Measurements from ENCODE around the gene GANAB. TPM values are rescaled to one million over a fixed set of nuclear protein-coding genes. Genes with fewer than 3 reads are reported as not detected.
"Not testable (repeated sequence)": the region's sequence is repeated elsewhere in the genome, so short reads cannot be mapped to it uniquely, and the experiment has no call there.

Gene GANAB
- total RNA-seq, 2 donors from 2014 or later: 226 to 266 TPM

DNA sequence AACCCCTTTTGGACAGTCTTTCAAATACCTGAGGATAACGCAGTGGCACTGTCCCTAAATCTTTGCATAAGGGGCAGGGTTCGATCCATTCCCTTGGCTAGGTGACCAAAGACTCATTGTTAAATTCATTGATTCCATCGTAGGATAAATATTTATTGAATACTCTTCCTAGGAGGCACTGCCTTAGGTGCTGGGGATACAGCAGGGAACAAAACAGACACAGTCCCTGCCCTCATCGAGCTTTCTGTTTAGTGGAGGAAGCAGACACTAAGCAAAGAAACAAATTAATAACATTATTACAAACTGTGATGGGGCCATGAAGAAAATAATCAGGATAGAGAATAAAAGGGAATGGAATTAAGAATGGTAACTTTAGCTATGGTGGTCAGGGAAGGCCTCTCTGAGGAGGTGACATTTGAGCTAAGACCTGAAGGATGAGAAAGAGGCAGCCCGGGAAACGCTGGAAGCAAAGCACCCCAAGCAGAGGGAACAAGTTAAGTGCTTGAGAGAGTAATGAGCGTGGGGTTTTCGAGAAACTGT lies 25.3 kb downstream of the GANAB start:
- Mint-ChIP-seq H3K9me3 (no peaks in the 10 kb centered on the region), H3K27me3 (no peaks in the 10 kb centered on the region), H3K36me3 (ENCODE audit: low read depth) (peaks cover 81% of the 10 kb centered on the region), H3K4me1 (no peaks in the 10 kb centered on the region), H3K4me3 (peak overlapping the region; percentile 97), H3K27ac (peak overlapping the region; percentile 91)
- ATAC-seq (replicated peaks): no peak

DNA sequence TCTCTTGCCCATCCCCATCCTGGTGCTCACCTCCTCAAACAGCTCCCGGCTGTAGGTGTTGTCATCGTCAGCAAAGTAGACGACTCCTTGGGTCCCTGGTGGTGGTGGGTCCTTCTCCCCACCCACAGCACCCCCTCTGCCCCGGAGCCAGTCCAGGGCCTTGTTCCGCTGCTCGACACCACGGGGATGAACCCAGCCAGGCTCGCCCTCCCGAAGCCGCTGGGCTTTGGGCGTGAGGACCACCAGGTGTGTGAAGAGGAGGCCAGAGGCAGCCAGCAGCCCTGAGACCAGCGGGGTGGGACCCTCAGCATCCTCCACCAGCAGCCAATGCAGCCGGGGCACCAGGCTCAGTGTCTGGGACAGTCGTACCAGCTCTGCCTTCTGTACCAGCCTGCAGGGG lies 29.5 kb downstream of the GANAB start:
- H3K4me1 Mint-ChIP-seq; H3K9me3 Mint-ChIP-seq; H3K4me3 Mint-ChIP-seq; H3K27ac Mint-ChIP-seq; ATAC-seq (replicated peaks); H3K27me3 Mint-ChIP-seq: not testable (repeated sequence)
- H3K36me3 Mint-ChIP-seq (ENCODE audit: low read depth): peaks cover 78% of the 10 kb centered on the region

DNA sequence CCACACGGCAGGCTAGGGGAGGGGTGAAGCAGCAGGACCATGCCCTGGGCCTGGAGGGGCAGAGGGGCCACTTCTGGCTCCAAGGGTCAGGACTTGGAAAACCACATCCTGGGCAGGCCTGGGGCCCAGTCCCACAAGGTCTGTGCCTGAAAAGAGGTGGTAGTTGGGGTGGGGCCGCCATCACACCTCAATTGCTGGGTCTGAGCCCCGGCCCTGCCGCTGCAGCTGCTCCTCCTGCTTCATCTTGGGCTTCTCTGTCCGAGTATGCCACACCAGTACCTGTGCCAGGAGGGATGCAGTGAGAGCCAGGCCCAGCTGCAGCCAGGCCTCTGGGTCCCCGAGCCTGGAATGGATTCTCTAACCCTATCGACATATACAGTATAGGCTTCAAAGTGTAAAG lies 30.9 kb downstream of the GANAB start:
- Mint-ChIP-seq H3K36me3 (ENCODE audit: low read depth) (peaks cover 79% of the 10 kb centered on the region), H3K4me3 (no peak overlapping the region), H3K27ac (no peak overlapping the region), H3K4me1 (peaks cover 12% of the 10 kb centered on the region), H3K27me3 (no peaks in the 10 kb centered on the region), H3K9me3 (no peaks in the 10 kb centered on the region)
- no peak for ATAC-seq (replicated peaks)

DNA sequence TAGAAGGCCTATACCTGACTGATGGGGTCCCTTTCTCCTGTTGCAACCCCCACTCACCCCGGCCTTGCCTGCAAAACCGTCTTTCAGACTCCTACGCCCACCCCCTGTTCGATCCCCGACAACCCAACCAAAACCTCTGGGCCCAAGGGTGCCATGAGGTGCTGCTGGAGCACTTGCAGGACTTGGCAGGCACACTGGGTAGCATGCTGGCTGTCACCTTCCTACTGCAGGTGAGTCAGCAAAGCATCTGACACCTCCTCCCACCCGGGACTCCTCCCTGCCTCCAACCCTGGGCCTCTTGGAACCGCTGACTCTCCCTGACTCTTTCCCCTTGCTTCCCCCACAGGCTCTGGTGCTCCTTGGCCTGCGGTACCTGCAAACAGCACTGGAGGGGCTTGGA lies 32.1 kb downstream of the GANAB start:
- ATAC-seq (replicated peaks): peak; percentile 36
- H3K27me3 Mint-ChIP-seq: no peaks in the 10 kb centered on the region
- no peaks in the 10 kb centered on the region for H3K9me3 Mint-ChIP-seq
- peak overlapping the region; percentile 73 for H3K4me3 Mint-ChIP-seq
- peaks cover 18% of the 10 kb centered on the region for H3K4me1 Mint-ChIP-seq
- peaks cover 79% of the 10 kb centered on the region for H3K36me3 Mint-ChIP-seq (ENCODE audit: low read depth)
- peak overlapping the region; percentile 87 for H3K27ac Mint-ChIP-seq

DNA sequence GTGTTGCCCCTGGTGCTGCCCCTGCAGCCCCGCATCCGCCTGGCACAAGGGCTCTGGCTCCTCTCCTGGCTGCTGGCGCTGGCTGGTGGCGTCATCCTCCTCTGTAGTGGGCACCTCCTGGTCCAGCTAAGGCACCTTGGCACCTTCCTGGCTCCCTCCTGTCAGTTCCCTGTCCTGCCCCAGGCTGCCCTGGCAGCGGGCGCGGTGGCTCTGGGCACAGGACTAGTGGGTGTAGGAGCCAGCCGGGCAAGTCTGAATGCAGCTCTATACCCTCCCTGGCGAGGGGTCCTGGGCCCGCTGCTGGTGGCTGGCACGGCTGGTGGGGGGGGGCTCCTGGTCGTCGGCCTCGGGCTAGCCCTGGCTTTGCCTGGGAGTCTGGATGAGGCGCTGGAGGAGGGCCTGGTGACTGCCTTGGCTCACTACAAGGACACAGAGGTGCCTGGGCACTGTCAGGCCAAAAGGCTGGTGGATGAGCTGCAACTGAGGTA lies 33.1 kb downstream of the GANAB start:
- Mint-ChIP-seq H3K27me3 (no peaks in the 10 kb centered on the region), H3K4me1 (peaks cover 23% of the 10 kb centered on the region), H3K4me3 (peak overlapping the region; percentile 73), H3K36me3 (ENCODE audit: low read depth) (peaks cover 77% of the 10 kb centered on the region), H3K27ac (peak overlapping the region; percentile 87), H3K9me3 (no peaks in the 10 kb centered on the region)
- ATAC-seq (replicated peaks): no peak

DNA sequence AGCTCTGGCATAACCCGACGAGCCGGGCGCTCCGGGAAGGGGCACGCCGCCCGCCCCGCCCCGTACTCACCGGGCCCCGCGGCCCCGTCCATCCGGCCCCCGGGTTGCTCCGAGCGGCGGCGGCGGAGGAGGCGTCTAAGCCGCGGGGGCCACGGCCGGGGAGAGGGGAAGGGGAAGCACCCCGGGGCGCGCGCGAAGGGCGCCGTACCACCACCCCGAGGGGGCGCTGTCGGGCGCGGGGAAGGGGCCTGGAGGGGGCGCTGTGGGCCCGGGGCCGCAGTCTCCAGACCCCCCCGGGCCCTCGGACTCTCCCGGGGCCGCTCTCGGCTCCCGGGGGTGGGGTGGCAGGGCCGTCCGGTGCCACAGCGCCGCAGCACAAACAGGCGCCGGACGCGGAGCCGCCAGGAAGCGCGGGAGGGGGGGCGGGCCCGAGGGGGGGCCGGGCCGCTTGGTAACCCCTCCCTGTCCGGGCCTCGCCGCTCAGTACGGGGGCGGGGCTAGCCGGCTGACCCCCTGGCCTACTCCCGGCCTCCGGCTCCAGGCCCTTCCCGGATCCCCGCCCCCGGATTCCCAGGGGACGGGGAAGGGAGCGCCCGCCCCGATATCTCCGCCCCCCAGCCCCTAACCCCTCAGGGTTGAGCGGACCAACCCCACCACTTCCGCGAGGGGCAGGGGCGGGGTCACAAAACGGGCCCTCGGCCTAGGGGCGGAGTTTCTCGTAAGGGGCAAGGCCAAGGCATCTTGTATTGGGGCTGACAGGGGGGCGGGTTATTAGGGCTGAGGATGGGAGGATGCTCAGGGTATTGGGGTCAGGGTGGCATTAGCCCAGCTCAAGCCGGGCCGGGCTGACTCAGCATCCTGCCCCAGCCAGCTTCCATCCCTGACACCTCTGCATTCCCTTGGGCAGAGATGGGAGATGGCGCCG lies 33.8 kb downstream of the GANAB start, which contains the start of the genes EML3 and ROM1:
Gene EML3, minus strand, starts transcription at position 410 of the 925 bp plus-strand sequence. Its CDS starts 318 bp downstream, at position 92.
Gene ROM1, plus strand, starts transcription at position 892 of the 925 bp plus-strand sequence. Its CDS starts 25 bp downstream, at position 917.
- ATAC-seq (replicated peaks): peak; percentile 74
- no peaks in the 10 kb centered on the region for H3K9me3 Mint-ChIP-seq
- peaks cover 29% of the 10 kb centered on the region for H3K4me1 Mint-ChIP-seq
- peaks cover 75% of the 10 kb centered on the region for H3K36me3 Mint-ChIP-seq (ENCODE audit: low read depth)
- H3K4me3 Mint-ChIP-seq: peak within 1 kb of the TSS; percentile 93
- no peaks in the 10 kb centered on the region for H3K27me3 Mint-ChIP-seq
- peak within 1 kb of the TSS; percentile 94 for H3K27ac Mint-ChIP-seq

DNA sequence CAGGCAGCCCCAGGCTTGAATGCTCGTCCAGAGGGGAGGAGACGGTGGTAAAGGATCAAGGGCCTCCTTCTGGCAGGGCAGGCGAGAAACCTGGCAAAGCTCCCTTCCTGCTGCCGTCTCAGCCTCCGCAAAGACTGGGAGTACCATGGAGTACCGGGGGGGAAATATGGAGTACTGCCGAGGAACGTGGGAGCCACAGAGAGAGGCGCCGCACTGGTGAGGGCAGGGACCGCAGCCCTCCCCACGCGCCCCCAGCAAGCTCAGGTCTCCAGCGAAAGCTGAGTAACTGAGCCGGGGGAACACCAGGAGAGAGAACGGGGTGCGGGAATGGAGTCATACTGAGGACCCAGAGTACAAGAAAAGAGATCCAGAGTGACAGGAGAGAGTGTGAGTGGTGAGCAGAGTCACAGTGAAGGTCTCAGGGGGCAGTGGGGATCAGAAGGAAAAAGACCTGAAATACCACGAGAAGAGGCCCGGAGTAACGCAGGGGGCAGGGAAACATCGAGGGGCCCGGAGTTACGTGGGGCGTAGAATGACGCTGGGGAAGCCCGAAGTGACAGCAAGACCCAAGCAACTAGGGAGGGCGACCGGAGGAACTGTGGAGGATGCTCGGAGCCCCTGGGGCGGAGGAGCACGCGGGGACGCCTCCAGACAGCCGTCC lies 34.6 kb downstream of the GANAB start:
- Mint-ChIP-seq H3K4me1 (peaks cover 30% of the 10 kb centered on the region), H3K27me3 (no peaks in the 10 kb centered on the region), H3K27ac (peak overlapping the region; percentile 94), H3K36me3 (ENCODE audit: low read depth) (peaks cover 75% of the 10 kb centered on the region), H3K4me3 (peak overlapping the region; percentile 93), H3K9me3 (no peaks in the 10 kb centered on the region)
- peak; percentile 52 for ATAC-seq (replicated peaks)

DNA sequence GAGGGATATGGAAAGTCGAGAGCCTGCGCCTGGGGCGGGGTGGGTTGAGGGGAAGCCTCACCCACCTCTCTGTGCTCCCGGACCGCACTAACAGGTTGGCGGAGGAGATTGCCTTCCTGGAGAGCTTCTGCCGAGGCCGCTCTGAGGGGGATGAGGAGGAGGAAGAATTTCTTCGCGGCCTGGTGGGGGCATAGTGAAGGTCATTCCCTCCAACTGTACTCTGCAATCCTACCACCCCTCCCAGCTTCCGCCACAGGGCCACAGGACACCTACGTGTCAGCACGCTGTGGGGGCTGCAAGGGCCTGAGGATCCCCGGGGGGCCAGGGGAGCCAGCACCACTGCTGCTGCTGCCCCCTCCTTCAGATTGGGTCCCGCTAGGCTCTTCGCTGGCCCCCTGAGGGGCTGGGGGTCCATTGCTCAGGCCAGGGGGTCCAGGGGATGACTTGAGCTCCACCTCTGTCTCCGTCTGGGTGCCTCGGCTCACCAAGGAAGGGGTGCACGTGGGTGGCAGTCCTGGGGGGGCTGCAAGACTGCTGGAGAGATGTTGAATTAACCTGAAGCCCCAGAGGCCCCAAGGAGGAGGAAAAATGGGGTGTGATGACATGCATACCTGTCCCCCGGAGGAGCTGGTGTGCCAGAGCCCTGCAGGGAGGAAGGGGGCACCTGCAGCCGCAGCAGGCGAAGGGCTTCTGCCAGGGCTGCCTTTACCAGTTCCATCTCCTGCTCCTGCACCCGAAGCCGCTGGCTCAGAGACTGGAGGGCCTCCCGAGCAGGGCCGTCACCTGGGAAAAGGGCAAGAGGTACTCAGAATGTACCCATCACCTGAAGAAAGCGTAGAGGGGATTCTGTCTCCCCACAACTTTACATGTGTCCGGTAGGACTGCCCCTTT lies 35.4 kb downstream of the GANAB start:
- no peak for ATAC-seq (replicated peaks)
- no peaks in the 10 kb centered on the region for H3K27me3 Mint-ChIP-seq
- H3K36me3 Mint-ChIP-seq (ENCODE audit: low read depth): peaks cover 75% of the 10 kb centered on the region
- H3K4me3 Mint-ChIP-seq: peak overlapping the region; percentile 93
- peak overlapping the region; percentile 94 for H3K27ac Mint-ChIP-seq
- H3K4me1 Mint-ChIP-seq: peaks cover 30% of the 10 kb centered on the region
- H3K9me3 Mint-ChIP-seq: no peaks in the 10 kb centered on the region

DNA sequence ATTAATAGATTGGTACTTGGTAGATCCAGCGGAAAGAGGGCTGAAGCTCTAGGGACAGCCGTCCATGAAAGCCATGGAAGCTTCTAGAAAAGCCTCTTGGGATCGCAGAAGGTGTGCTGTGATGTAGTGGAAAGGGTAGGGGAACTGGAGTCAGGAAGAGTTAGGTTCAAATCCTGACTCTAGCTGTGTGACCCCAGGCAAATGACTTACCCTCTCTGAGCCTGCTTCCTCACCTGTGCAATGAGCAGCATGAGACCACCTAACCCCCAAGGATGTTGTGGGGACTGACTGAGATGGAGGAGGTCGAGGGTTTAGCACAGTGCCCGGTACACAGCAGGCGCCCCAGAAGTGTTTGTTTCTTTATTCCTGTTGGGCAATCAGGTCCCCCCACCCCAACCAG lies 36.0 kb downstream of the GANAB start:
- peaks cover 30% of the 10 kb centered on the region for H3K4me1 Mint-ChIP-seq
- no peaks in the 10 kb centered on the region for H3K9me3 Mint-ChIP-seq
- no peaks in the 10 kb centered on the region for H3K27me3 Mint-ChIP-seq
- peak overlapping the region; percentile 94 for H3K27ac Mint-ChIP-seq
- H3K36me3 Mint-ChIP-seq (ENCODE audit: low read depth): peaks cover 77% of the 10 kb centered on the region
- no peak for ATAC-seq (replicated peaks)
- H3K4me3 Mint-ChIP-seq: peak overlapping the region; percentile 93

DNA sequence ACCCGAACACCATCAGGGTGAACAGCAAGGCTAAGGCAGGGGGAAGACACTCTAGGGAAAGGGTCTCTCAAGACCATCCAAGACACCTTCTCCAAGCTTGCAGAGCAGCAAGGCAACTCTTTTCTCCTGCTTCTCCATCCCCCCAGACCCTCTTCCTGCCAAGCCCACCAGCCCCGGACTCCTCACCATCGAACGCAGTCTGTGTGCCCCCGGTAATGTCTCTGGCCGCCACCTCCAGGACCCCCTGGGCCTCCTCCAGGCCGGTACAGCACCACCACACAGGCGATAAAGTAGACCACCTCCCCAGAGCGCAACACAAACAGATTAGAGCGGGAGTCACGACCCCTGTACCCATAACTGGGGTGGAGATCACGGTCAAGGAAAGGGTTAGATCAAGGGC lies 37.6 kb downstream of the GANAB start:
- Mint-ChIP-seq H3K9me3 (no peaks in the 10 kb centered on the region), H3K27me3 (no peaks in the 10 kb centered on the region), H3K36me3 (ENCODE audit: low read depth) (peaks cover 81% of the 10 kb centered on the region), H3K4me3 (no peak overlapping the region), H3K27ac (peak overlapping the region; percentile 23), H3K4me1 (peaks cover 23% of the 10 kb centered on the region)
- no peak for ATAC-seq (replicated peaks)

DNA sequence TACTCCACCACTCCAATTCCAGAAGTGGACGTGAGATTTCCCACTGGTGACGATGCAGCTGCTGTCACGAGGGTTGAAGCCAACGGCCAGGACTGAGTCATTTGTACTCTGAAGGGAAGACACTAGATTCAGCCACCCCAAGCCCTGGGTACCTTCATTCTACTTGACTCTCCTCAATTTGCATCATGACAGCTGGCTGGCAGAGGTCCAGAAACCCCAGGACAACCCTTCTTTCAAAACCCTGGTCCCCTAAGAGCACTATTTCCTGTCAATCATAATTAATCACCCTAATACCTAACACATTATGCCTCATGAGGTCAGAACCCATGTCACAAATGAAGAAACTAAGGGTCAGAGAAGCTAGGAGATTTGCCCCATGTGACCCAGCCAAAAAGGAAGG lies 38.7 kb downstream of the GANAB start:
- no peaks in the 10 kb centered on the region for H3K27me3 Mint-ChIP-seq
- H3K4me3 Mint-ChIP-seq: no peak overlapping the region
- H3K36me3 Mint-ChIP-seq (ENCODE audit: low read depth): peaks cover 91% of the 10 kb centered on the region
- no peak for ATAC-seq (replicated peaks)
- peaks cover 29% of the 10 kb centered on the region for H3K4me1 Mint-ChIP-seq
- peak overlapping the region; percentile 47 for H3K27ac Mint-ChIP-seq
- no peaks in the 10 kb centered on the region for H3K9me3 Mint-ChIP-seq

DNA sequence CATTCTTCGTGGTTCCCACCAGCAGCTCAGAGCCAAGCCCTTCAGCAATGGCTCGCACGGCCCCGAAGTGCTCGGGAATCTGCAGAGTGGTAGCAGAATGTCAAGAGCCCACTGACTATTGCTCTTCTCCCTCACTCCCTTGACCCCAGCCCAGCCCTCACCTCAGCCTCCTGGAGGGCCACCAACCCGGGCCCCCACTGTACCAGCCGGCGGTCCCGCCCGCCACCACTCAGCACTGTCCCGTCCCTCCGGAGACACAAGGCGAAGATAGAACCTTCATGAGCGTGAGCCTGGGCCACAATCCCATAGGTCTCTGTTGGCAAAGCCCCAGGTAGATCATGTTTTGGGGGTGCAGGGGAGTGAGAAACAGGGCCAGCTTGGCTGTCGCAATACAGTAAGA lies 40.5 kb downstream of the GANAB start:
- Mint-ChIP-seq H3K4me3 (no peak overlapping the region), H3K4me1 (peaks cover 29% of the 10 kb centered on the region), H3K27me3 (no peaks in the 10 kb centered on the region), H3K36me3 (ENCODE audit: low read depth) (peaks cover 87% of the 10 kb centered on the region), H3K27ac (no peak overlapping the region), H3K9me3 (no peaks in the 10 kb centered on the region)
- no peak for ATAC-seq (replicated peaks)

DNA sequence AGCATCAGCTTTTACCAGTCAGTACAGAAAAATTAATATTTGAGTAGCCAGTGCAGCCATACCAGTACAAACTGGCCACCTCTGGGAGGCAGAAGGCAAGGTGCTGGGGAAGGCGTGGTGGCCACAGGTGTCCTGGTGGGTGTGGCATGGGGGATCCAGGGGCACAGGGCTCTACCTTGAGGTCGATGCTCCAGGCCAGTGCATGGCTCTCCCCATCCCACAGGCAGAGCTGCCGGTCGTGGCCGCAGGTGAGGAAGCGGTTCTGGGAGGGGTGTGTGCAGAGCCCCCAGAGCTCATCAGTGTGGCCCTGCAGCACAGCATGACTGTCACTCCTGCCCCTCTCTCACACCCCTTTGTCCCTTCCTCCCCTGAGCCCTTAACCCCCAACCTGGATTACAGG lies 40.9 kb downstream of the GANAB start:
- ATAC-seq (replicated peaks): no peak

More for the DNA sequence above, 40.9 kb downstream of the GANAB start:
- Mint-ChIP-seq H3K4me3 (no peak overlapping the region), H3K9me3 (no peaks in the 10 kb centered on the region), H3K36me3 (ENCODE audit: low read depth) (peaks cover 87% of the 10 kb centered on the region), H3K4me1 (peaks cover 27% of the 10 kb centered on the region), H3K27me3 (no peaks in the 10 kb centered on the region), H3K27ac (peak overlapping the region; percentile 36)
